HEK293 (cell line): ENCODE data around the gene XPO5.
A peak's percentile ranks its signal among the peaks of the same experiment; 100 is the strongest.
"Not testable (repeated sequence)": the region's sequence is repeated elsewhere in the genome, so short reads cannot be mapped to it uniquely, and the experiment has no call there.

ENCODE experiments used
- CTCF ChIA-PET: fragments of 350-600 bp; formaldehyde crosslinking; extraction: SDS; loops from one replicate; lab custom pipeline; 2021; ENCODE audit warnings: antibody characterized with exemption; lab: Yijun Ruan, JAX
- POLR2A ChIA-PET: fragments of 300-600 bp; formaldehyde crosslinking; extraction: SDS; loops from one replicate; lab custom pipeline; 2020; ENCODE audit warnings: antibody characterized with exemption, inconsistent platforms; lab: Yijun Ruan, JAX
- H3K27ac ChIP-seq: fragments of 200-500 bp; sonication (Bioruptor generic); 2 replicates; pipeline ENCODE4 v1.5.1; 2014; ENCODE audit warnings: low read depth, low read length, control low read depth, inconsistent platforms; ENCODE audit errors: extremely low read depth
- H3K36me3 ChIP-seq, 2 experiments: fragments of 200-500 bp in 1 of 2; sonication (Bioruptor generic) in 1 of 2; 1 replicate in 1 of 2; 2 replicates in 1 of 2; pipeline ENCODE4 v1.5.1; 2014 to 2017; ENCODE audit warnings: inconsistent platforms in 2 of 2, low read length in 2 of 2; ENCODE audit not compliant: control insufficient read depth in 2 of 2, insufficient read depth in 1 of 2
- H3K4me1 ChIP-seq: fragments of 200-500 bp; sonication (Bioruptor generic); 2 replicates; pipeline ENCODE4 v1.5.1; 2014; ENCODE audit warnings: mild to moderate bottlenecking, low read length, inconsistent platforms; ENCODE audit not compliant: control insufficient read depth, insufficient read depth
- H3K4me3 ChIP-seq: 2 replicates; pipeline ENCODE4 v1.5.1; 2011; ENCODE audit warnings: low read depth, mild to moderate bottlenecking, control low read depth, low read length, moderate library complexity
- H3K9me3 ChIP-seq: fragments of 200-500 bp; sonication (Bioruptor generic); 2 replicates; pipeline ENCODE4 v1.5.1; 2014; ENCODE audit warnings: low read depth, low read length, inconsistent platforms; ENCODE audit not compliant: control insufficient read depth, insufficient read depth
- BCL11B ChIP-seq: fragments of 450-650 bp; formaldehyde crosslinking; IDR thresholded peaks from 2 replicates; pipeline ENCODE4 v1.5.1; 2016; ENCODE audit warnings: low read depth, missing biosample characterization, missing genetic modification characterization
- ELK4 ChIP-seq: IDR thresholded peaks from 2 replicates; pipeline ENCODE4 v1.6.1; 2011; ENCODE audit warnings: mild to moderate bottlenecking, low read depth, low read length, borderline replicate concordance
- PRDM1 ChIP-seq: fragments of 450-650 bp; formaldehyde crosslinking; IDR thresholded peaks from 2 replicates; pipeline ENCODE4; 2016; ENCODE audit warnings: missing biosample characterization, missing genetic modification characterization
- ZBTB44 ChIP-seq: fragments of 450-650 bp; IDR thresholded peaks from 2 replicates; pipeline ENCODE4 v1.5.1; 2018; ENCODE audit warnings: missing biosample characterization, mild to moderate bottlenecking, missing genetic modification characterization
- ZNF146 ChIP-seq: fragments of 450-650 bp; formaldehyde crosslinking; IDR thresholded peaks from 2 replicates; pipeline ENCODE4 v1.5.1; 2016; ENCODE audit warnings: missing biosample characterization, missing genetic modification characterization
- ZNF148 ChIP-seq: fragments of 450-650 bp; formaldehyde crosslinking; IDR thresholded peaks from 2 replicates; pipeline ENCODE4 v1.5.0; 2017; ENCODE audit warnings: missing biosample characterization, missing genetic modification characterization, borderline replicate concordance
- ZNF2 ChIP-seq: fragments of 450-650 bp; formaldehyde crosslinking; IDR thresholded peaks from 2 replicates; pipeline ENCODE4 v1.5.1; 2016; ENCODE audit warnings: missing biosample characterization, missing genetic modification characterization
- ZNF23 ChIP-seq: fragments of 450-650 bp; formaldehyde crosslinking; IDR thresholded peaks from 2 replicates; pipeline ENCODE4 v1.5.1; 2016; ENCODE audit warnings: missing biosample characterization, missing genetic modification characterization, borderline replicate concordance
- ZNF239 ChIP-seq: fragments of 450-650 bp; formaldehyde crosslinking; IDR thresholded peaks from 2 replicates; pipeline ENCODE4 v1.5.1; 2016; ENCODE audit warnings: missing biosample characterization, missing genetic modification characterization
- ZNF24 ChIP-seq: fragments of 450-650 bp; formaldehyde crosslinking; IDR thresholded peaks from 2 replicates; pipeline ENCODE4 v1.5.1; 2016; ENCODE audit warnings: missing biosample characterization, missing genetic modification characterization
- ZNF394 ChIP-seq: fragments of 450-650 bp; formaldehyde crosslinking; IDR thresholded peaks from 2 replicates; pipeline ENCODE4 v1.5.1; 2016; ENCODE audit warnings: missing biosample characterization, missing genetic modification characterization, mild to moderate bottlenecking, moderate library complexity, borderline replicate concordance
- ZNF626 ChIP-seq: fragments of 450-650 bp; sonication (Bioruptor Pico); formaldehyde crosslinking; IDR thresholded peaks from 2 replicates; pipeline ENCODE4 v1.5.1; 2018; ENCODE audit warnings: missing biosample characterization, missing genetic modification characterization, inconsistent platforms
- TF ChIP-seq, protein P1 (sequence below): fragments of 450-650 bp; formaldehyde crosslinking; IDR thresholded peaks from 2 replicates; pipeline ENCODE4 v1.5.1; 2017; ENCODE audit warnings: missing biosample characterization, missing genetic modification characterization
- TF ChIP-seq, protein P2 (sequence below): fragments of 450-650 bp; formaldehyde crosslinking; IDR thresholded peaks from 2 replicates; pipeline ENCODE4 v1.5.1; 2016; ENCODE audit warnings: missing biosample characterization, missing genetic modification characterization
- TF ChIP-seq, protein P3 (sequence below): fragments of 450-650 bp; formaldehyde crosslinking; IDR thresholded peaks from 2 replicates; pipeline ENCODE4 v1.5.1; 2017; ENCODE audit warnings: missing biosample characterization, missing genetic modification characterization

Gene XPO5

GRCh38 chr6:43570876-43571441, 4.9 kb downstream of the XPO5 start (continued):
- no peak for TF ChIP-seq ZNF146 (tag by site-specific recombination)
- no peak for TF ChIP-seq BCL11B (tag by site-specific recombination)
- TF ChIP-seq, protein P1, sequence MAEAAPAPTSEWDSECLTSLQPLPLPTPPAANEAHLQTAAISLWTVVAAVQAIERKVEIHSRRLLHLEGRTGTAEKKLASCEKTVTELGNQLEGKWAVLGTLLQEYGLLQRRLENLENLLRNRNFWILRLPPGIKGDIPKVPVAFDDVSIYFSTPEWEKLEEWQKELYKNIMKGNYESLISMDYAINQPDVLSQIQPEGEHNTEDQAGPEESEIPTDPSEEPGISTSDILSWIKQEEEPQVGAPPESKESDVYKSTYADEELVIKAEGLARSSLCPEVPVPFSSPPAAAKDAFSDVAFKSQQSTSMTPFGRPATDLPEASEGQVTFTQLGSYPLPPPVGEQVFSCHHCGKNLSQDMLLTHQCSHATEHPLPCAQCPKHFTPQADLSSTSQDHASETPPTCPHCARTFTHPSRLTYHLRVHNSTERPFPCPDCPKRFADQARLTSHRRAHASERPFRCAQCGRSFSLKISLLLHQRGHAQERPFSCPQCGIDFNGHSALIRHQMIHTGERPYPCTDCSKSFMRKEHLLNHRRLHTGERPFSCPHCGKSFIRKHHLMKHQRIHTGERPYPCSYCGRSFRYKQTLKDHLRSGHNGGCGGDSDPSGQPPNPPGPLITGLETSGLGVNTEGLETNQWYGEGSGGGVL (tag by site-specific recombination): 0 out of 2 replicates have a peak, but pooled peaks have one; percentile 17
- TF ChIP-seq, protein P2, sequence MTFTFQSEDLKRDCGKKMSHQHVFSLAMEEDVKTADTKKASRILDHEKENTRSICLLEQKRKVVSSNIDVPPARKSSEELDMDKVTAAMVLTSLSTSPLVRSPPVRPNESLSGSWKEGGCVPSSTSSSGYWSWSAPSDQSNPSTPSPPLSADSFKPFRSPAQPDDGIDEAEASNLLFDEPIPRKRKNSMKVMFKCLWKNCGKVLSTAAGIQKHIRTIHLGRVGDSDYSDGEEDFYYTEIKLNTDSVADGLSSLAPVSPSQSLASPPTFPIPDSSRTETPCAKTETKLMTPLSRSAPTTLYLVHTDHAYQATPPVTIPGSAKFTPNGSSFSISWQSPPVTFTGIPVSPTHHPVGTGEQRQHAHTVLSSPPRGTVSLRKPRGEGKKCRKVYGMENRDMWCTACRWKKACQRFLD (tag by site-specific recombination): no peak
- TF ChIP-seq ZNF239 (tag by site-specific recombination): no peak
- TF ChIP-seq ZNF24 (tag by site-specific recombination): peak; percentile 90

GRCh38 chr6:43559328-43559727, 16.5 kb downstream of the XPO5 start:
- Histone ChIP-seq H3K4me3 (no peak overlapping the region), H3K9me3 (no peaks in the 10 kb centered on the region), H3K27ac (no peak overlapping the region), H3K36me3 (peaks cover 85 to 96% of the 10 kb centered on the region in 2 experiments), H3K4me1 (no peaks in the 10 kb centered on the region)
- TF ChIP-seq ZNF626 (tag by site-specific recombination) (no peak), ZNF2 (no peak), ZBTB44 (no peak), PRDM1 (peak; percentile 94), ZNF23 (tag by site-specific recombination) (no peak), ELK4 (no peak)
- CTCF ChIA-PET: interaction anchor here (0.5 to 1.0 kb wide), 2 partner anchors 49 to 211 kb away, joined by 3 read pairs; partner anchors contain the start of gene VEGFA
- POLR2A ChIA-PET: interaction anchor here (1.0 kb wide), 1 partner anchor 11 kb away, joined by 3 read pairs; no protein-coding TSS in a partner anchor

DNA sequence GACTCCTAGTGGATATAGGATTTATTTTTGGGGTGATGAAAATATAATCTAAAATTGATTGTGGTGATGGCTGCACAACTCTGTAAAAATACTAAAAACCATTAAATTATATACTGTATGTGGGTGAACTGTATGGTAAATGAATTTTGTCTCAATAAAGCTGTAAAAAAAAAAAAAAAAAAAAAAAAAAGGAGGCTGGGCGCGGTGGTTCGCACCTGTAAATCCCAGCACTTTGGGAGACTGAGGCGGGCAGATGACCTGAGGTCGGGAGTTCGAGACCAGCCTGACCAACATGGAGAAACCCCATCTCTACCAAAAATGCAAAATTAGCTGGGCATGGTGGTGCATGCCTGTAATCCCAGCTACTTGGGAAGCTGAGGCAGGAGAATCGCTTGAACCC, 18.2 kb downstream of the XPO5 start:
- not testable (repeated sequence) for H3K4me3 ChIP-seq, H3K9me3 ChIP-seq, H3K4me1 ChIP-seq, H3K27ac ChIP-seq
- peaks cover 83 to 94% of the 10 kb centered on the region in 2 experiments for H3K36me3 ChIP-seq
- ChIA-PET POLR2A (interaction anchor here (0.7 kb wide), 1 partner anchor 35 kb away, joined by 8 read pairs; no protein-coding TSS in a partner anchor), CTCF (interaction anchor here (1.1 kb wide), 1 partner anchor 15 kb away, joined by 3 read pairs; no protein-coding TSS in a partner anchor)

GRCh38 chr6:43547222-43547621, 28.6 kb downstream of the XPO5 start:
- CTCF ChIA-PET: interaction anchor here (1.0 to 1.8 kb wide), 2 partner anchors 40 to 61 kb away, joined by 3 to 6 read pairs; no protein-coding TSS in a partner anchor
- POLR2A ChIA-PET: interaction anchor here (1.2 to 1.5 kb wide), 2 partner anchors 28 to 29 kb away, joined by 3 read pairs; partner anchors contain the start of genes POLH and XPO5
- no peak overlapping the region for H3K27ac ChIP-seq
- no peaks in the 10 kb centered on the region for H3K9me3 ChIP-seq
- no peak overlapping the region for H3K4me3 ChIP-seq
- H3K4me1 ChIP-seq: no peaks in the 10 kb centered on the region
- H3K36me3 ChIP-seq: peaks cover 91 to 97% of the 10 kb centered on the region in 2 experiments
- no peak for TF ChIP-seq ZNF148 (tag by site-specific recombination)
- TF ChIP-seq, protein P3, sequence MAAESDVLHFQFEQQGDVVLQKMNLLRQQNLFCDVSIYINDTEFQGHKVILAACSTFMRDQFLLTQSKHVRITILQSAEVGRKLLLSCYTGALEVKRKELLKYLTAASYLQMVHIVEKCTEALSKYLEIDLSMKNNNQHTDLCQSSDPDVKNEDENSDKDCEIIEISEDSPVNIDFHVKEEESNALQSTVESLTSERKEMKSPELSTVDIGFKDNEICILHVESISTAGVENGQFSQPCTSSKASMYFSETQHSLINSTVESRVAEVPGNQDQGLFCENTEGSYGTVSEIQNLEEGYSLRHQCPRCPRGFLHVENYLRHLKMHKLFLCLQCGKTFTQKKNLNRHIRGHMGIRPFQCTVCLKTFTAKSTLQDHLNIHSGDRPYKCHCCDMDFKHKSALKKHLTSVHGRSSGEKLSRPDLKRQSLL: no peak
- peak; percentile 41; the same call in 1 of the 2 replicates for TF ChIP-seq ZNF394 (tag by site-specific recombination)
